Inflammatory macrophage treated with lipopolysaccharide for 4 hours (primary cell): ENCODE measurements around the gene MEIS2.

ENCODE experiments used
- DNase-seq: peaks from one replicate; pipeline ENCODE4 v3.0.0-alpha.2; 2020

The MEIS2 gene

DNA sequence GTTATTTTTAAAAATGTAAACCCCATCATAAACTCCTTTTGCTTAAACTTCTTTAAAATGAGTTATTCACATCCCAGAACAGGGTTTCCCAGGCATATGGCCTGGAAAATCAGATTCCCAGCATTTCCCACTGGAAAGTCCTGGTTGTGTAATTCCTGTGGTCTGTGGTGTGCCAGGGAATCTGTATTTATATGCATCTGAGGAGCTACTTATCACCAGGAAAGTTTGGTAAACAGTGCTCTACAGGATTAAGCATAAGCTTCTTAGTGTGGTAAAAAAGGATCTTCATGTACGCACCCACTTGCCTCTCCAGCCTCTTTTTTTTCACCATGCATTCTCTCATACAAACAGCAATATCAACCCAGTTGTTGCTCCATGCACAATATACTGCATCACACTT, 28.2 kb downstream of the MEIS2 start:
- no peak for DNase-seq

DNA sequence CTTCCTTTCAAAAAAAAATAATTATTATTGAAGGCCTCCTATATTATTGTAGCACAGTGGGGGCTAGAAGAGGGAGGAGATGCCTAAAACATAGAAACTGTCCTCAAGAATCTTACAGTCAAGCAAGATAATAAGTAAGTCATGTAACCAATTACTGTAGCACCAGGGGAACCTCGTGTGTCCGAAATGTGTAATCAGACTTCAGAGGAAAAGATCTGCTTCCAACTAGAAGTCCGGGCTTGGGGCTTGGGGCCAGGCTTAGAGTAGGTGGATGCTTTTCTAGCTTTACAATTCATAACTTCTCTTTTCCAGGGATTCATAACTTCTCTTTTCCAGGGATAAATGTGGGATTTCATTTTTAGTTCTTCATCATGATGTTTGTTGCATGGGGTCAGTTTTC, 29.2 kb downstream of the MEIS2 start:
- no peak for DNase-seq

DNA sequence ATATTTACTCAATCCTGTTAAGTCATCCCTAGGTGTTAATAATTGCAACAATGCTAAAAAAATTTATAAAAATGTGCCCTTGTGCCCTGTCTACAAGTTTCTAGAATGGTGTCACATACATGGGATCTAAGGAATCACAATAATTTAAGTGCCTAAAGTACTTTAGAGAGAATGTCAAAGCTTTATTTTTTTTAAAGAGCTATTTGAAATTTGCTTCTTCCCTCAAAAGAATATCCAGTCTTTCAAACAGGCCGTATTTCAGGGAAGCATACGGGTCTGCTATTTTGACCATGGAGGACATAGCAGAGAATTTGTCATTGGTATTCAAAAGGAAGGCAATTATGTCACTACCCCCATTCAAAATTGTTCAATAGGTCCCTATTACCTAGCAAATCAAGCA, 29.7 kb downstream of the MEIS2 start:
- no peak for DNase-seq

DNA sequence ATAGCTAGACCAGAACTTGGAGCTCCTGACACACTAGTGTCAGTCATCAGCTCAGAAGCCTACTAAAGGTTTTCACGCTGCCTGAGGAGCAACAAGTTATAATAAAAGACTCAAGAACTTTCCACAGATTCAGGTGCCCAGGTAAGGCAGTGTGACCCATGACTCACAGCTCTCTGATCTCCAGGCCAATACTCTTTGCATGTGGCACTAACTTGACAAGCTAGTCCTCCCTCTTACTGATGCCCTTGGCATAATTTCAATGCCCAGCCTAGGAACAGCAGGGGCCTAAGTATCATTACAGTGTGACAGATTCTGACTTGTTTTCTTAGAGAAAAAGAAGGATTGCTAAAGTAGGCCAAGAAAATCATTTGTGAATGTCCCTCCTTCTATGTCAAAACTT, 38.4 kb downstream of the MEIS2 start:
- no peak for DNase-seq

DNA sequence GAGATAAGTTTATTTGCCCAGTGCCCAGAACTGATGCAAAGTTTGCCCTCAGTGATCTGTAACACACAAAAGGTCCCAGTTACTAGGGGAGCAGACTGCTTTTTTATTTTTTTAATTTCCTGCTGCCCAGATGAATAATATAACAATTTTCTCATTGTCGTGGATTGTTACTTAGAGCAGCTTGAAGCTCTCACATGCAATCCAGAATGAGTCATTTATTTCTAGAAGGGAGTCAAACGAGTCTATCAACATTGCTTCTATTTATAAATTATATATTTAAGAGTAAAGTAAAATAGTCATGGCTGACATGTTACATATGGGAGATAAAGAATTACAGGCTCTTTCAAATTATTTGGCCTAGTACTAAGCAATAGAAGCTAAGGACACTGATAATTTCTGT, 41.3 kb downstream of the MEIS2 start:
- DNase-seq: no peak

DNA sequence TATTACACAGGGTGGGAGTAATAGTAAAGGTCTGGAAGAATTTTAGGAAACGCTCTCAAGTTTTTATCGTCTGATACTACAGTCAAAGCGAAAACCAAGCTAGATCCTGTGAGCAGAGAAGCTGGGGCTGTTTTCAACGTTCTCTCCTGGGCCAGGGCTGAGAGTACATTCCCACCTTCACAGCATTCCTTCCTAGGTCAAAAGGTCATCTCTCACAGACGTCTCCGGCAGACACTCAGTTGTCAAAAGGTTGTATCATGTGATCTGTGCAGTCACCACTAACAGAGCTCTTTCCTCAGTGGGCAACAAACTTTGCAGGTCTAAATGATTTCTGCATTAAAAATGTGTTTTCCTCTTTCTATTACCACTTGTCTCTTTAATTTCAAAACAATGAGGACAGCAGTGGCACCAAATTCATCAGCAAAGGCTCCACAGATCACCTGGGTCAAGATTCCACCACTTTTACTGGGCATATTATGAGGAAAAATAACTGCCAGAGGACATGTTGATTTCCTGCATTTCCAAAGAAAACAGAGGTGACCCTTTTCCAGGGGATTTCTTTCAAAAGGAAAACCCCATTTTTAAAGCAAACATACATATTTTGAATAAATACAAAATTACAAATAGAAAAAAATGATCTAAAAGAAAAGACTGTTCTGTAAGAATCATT, 41.9 kb downstream of the MEIS2 start:
- DNase-seq: no peak

DNA sequence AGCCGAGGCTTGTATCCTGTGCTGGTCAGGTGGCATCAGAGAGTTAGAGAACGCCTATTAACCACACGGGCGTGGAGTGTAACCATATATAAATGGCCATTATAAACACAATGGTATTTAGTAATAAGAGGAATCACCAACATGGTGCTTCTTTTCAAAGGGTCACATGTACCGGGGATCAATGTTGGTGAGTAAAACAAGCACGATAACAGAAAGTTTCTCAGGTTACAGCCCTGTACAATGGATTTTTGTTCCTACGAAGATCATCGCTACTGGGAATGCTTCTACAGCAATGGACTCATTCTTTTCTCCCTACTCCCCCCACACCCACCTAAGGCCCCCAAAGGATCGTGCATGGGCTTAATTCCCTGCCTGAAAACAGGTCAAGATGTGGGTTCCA, 42.5 kb downstream of the MEIS2 start:
- DNase-seq: no peak

DNA sequence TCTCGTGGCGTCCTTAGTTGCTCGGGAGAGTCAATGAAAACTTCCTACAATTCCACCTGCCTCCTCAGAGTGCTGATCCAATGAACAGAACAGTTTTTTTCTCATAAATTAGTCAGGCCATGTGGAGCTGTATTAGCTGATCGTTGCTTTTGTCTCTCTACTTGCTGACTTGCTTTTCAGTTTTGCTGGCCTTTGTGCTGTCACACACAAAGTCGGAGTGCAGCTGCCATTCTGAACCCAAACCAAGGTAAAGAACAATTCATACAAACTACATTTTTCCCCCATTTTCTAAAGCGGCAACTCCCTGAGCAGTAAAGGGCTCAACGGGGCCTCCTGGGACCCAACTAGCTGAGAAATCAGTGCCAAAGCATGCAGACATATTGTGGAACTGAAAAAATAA, 43.1 kb downstream of the MEIS2 start:
- no peak for DNase-seq

DNA sequence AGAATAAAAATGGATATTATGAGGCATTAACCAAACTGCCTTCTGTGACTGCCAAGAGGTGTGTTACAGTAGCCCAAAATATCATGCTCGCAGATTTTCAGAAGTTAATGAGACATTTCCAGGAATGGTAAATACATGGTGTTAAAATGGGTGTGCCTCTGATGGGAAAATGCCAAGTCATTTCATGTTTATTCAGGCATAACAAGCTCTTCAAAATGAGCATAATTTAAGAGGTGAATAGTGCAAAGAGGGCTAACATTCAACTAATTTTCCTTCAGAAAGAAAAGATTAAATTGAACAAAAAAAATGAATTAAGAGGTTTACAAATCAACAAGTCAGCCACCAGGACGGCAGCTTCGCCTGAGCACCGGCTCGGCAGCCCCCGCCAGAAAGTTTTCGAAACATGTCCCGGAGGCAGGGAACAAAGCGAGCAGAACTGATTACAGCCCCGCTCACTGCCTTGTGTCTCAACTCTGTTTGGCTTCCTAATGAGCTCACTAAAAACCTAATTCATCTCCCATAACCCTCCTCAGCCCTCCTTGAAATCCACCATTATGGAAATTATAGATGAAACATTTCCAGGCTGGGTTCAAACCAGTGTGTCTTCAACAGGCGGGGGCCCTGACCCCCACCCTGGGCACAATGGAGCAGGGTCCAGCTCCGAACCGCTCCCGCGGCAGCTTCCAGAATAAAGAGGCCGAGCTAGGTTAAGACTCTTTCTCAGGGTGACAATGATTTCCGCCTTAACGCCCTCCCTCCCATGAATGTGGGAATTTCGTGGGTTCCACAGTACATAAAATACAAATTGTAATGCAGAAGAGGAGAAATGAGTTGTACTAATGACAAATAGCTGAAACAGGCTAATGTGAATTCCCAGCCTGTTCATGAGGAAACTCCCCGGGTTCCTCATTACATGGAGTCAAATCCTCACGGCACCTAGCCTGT, 43.9 kb downstream of the MEIS2 start:
- DNase-seq: no peak

DNA sequence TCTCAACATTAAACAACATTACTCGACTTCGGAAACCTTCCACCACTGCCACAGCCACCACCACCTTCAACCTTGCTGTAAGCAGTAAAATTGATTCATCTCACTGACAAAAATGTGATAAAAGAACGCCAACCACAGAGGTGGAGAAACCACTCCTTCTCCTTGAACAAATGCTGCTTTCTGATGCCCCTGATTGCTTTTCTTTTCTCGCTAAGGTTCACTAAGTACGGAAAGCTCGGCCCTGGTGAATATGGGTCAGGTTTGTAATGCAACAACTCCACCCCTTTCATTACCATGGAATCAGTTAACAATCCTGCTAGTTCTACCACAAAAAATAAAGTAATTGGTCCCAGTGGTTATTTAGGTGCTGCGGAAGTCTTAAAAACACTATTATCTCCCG, 44.9 kb downstream of the MEIS2 start:
- no peak for DNase-seq

DNA sequence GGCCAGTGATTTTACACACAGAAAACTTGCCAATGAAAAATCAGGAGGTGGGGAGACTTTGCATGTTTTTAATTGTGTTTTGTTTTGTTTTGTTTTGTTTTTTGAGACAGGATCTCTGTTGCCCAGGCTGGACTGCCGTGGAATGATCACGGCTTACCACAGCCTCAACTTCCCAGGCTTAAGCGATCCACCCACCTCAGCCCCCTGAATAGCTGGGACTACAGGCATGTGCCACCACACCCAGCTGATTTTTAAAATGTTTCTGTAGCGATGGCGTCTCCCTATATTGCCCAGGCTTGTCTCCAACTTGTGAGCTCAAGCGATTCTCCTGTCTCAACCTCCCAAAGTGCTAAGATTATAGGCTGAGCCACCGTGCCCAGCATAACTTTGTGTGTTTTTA, 46.0 kb downstream of the MEIS2 start:
- no peak for DNase-seq

DNA sequence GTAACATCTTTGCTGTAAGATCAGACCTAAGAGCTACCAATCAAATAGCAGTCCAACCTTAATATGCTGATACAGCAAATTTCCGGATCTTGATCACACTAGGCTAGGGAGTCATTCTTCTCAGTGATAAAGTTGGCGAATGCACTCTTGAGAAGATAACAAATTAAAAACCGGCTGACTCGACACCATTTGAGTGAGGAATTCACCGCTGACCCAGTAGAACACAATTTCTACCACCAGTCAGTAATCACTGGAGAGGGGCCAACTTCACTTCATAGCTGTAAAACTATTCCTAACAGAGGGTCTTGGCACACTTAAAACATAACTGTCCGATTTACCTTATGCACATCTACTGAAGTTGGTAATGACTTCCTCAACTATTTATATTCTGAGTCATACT, 47.2 kb downstream of the MEIS2 start:
- no peak for DNase-seq

DNA sequence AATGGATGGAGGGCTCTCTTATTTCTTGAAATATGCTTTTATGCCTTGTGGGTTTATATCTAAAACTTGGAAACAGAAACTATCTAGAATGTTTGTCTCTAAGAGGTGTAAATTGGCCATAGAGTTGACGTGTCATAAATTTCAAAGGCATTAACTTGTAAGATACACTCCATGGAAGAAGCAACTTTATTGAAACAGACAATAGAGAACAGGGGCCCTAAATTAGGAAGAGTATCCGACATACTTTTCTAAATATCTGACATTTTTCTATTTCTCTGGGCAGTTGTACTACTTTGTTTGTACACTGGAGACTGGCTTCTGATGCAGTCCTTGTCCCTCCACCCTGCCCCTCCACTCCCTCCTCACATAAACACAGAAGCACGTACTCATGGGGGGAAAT, 50.0 kb downstream of the MEIS2 start:
- DNase-seq: no peak

DNA sequence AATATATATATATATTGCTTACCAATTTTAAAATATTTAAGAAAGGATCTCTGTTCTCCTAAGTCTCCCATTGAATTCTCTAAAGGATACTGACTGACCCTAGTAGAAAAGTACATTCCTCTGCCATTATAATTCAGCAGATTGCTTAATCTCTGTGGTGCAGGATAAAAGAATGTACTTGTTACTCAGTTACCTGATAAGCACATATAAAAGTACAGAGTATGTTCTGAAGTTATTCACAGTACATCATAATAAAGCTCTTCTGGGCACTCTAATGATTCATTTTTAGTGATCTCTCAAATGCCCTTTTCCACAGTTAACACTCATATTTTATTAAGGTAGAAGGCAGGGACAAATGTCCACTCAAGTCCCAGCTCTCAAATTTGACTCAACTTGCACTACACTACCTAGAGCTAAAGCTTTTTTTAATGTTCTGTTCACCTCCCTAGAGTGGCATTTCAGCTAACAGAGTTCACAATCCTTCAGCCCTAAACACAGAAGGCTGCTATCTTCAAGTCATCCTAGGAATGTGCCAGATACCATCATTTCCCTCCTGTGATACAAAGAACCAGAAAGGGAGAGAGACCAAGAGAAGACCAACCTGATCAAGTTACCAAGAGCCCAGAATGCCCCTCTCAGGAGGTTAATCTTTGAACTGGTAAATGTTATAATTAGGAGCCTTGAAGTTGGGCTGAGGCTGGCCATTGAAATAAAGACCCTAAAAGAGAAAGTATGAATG, 53.3 kb downstream of the MEIS2 start:
- no peak for DNase-seq

DNA sequence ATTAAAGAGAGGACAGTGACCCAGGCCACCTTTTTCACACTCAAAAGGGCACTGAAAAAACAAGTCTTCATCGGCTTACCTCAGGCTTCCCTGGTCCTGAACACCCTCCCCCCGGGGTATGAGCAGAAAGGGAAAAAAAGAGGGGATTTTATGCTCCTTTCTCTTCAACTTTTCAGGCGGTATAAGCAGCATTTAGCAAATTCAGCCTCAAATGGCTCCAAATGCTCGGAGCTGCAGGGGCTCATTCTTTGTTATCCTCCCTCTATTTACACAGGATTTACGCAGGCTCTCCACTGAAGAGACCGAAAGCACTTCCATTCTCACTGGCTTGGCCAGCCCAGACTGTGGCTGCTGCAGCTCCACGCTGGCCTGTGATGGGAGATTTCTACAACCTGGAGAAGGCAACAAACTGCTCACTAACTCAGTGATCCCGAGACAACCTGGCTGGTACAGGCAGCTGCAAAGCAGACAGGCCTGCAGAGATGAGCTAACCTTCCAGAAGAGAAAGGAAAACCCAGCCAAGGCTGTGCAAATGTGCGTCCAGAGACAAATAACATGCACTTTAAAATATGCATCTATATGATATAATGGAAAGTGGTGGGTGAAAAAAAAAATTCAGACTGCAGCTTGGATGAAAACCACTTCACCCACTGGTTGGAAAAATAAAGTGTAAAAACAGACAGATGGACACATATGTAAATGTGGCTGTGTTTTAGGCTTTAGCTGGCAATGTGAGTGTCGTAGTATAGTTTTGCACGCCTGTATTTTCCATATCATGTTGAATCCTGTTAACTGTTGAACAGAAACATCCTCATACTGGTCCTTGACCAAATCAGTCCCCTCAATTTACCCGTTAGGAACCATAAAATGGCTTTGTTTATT, 54.2 kb downstream of the MEIS2 start:
- no peak for DNase-seq

DNA sequence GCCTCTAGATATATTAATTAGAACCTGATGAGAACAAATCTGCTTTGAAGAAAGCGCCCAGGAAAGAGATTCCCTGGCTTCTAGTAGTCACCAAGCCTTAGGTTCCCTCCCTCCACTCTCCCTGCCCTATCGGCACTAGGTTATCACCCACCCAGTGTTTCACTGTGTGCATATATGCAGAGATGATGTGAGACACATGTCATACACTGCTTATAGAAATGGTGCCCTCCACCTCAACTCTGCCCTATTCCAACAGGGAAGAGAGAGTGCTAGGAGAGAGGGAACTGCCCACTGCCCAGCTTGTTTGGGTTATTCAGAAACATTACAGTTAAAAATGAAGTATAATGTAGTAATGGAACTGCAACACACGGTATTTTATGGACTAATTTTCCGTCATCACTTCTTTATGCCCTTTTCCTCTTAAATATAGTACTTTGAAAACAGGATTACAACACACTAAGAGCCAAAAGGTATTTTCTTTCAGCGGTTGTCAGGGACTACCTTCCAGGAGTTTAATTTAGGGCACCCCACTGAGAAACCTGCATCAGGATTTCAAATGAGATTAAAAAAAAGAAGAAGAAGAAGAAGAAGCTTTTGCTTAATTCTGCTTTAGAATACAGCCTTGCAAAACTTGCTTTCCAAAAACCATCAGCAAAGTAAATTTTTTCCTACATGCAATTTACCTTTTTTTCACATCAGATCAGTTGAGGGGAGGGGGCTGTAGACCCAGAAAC, 55.3 kb downstream of the MEIS2 start:
- no peak for DNase-seq

DNA sequence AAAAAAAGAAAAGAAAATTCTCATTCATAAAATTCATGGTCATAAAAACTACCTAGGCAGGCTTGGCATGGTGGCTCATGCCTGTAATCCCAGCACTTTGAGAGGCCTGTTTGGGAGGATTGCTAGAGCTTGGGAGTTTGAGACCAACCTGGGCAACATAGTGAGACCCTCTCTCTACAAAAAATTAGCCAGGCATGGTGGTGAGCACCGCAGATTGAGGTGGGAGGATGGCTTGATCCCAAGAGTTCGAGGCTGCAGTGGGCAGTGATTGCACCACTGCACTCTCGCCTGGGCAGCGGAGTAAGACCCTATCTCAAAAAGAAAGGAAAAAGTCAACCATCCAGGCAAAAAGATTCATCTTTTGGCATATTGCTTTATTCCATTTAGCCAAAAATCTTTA, 58.5 kb downstream of the MEIS2 start:
- DNase-seq: no peak

DNA sequence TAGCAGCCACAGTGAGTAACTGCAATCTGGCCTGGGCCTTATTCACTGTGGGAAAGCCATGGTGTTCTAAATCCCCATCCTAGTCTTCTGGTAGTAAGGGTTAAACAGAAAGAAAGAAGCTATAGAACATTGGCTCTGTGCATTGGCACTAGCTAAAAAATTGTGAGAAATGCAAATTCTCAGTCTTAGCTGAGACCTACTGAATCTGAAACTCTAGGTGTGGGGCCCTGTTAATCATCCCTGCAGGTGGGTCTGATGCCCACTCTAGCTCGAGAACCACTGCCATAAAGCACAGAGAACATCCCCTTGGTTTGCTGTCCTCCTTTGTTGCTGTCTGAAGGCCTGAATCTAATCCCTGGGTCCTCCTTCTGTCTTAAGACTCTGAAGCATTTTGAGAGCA, 59.3 kb downstream of the MEIS2 start:
- no peak for DNase-seq

DNA sequence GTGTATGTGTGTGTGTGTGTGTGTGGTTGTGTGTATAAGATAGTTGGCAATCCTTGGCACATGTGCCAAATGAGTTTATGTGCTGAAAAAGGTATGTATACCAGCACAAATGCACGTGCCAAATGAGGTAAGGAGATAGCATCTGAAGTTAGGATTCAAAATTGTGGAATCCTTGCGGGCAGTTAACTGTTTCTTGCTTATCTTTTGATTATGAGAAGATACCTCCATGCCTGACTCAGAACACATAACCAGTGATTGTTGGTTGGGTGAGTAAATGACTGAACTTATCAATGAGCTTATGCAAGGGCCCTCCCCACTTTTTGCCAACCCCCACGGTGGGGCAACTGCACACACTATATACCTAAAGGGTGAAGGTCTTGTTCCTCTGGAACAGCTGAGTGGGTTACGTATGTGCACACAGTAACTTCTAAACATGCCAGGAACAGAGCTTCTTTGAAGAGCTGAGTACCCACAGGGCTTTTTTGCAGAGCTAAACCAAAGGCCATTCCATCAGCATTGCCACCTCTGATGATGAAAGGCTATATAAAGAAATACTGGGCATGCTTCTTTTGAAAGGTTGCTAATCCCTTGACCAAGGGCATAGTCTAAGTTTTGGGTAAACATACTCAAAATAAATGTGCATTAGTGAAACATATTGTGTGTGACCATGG, 60.1 kb downstream of the MEIS2 start:
- DNase-seq: no peak

DNA sequence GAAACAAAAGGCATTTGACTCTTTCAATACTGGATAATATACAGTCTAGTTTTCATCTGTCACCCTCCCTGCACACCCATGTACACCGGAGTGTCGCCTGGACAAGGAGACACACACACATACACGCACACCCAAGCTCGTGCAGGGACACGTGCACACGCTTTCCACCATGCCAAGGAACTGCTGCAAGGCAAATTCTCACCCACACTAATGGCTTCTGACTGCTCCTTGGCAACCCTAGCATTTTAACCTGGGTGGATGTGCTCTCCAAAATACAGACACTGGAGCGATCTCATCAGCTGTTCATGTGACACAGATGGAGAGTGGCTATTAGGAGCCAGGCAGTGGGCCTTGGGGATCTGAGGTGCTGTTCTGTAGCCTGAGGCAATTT, 61.6 kb downstream of the MEIS2 start:
- DNase-seq: no peak
